Liver (tissue), 9 donors: ENCODE data around the gene VPS26C. TPM values are rescaled to one million over a fixed set of nuclear protein-coding genes. Genes with fewer than 3 reads are reported as not detected.

Experiments
- DNase-seq: peaks from one replicate; pipeline ENCODE4 v3.0.0-alpha.2; 2017; ENCODE audit warnings: low spot score
- H3K27ac ChIP-seq, 2 donors: one replicate each; pipeline ENCODE4 v1.7.0; 2013; ENCODE audit warnings: inconsistent platforms in 2 of 2, low read length in 2 of 2, control low read depth in 1 of 2, low read depth in 1 of 2, mild to moderate bottlenecking in 1 of 2
- H3K27me3 ChIP-seq, 4 donors: one replicate each; pipeline versions ENCODE4 v1.6.1 to v1.7.0; 2013; ENCODE audit warnings: low read length in 3 of 4, inconsistent platforms in 1 of 4, mild to moderate bottlenecking in 1 of 4, moderate library complexity in 1 of 4; ENCODE audit not compliant: control insufficient read depth in 4 of 4, insufficient read depth in 4 of 4
- H3K36me3 ChIP-seq, 4 donors: one replicate each; pipeline versions ENCODE4 v1.6.1 to v1.7.0; 2013; ENCODE audit warnings: low read length in 3 of 4, mild to moderate bottlenecking in 3 of 4, low read depth in 1 of 4, moderate library complexity in 1 of 4; ENCODE audit not compliant: control insufficient read depth in 4 of 4, insufficient read depth in 3 of 4
- H3K4me1 ChIP-seq, 4 donors: one replicate each; pipeline versions ENCODE4 v1.6.1 to v1.7.0; 2013; ENCODE audit warnings: low read length in 3 of 4, mild to moderate bottlenecking in 3 of 4, moderate library complexity in 1 of 4; ENCODE audit not compliant: control insufficient read depth in 4 of 4, insufficient read depth in 4 of 4
- H3K4me3 ChIP-seq, 3 donors: one replicate each; pipeline versions ENCODE4 v1.6.1 to v1.7.0; 2013; ENCODE audit warnings: low read length in 3 of 3, control low read depth in 1 of 3, low read depth in 1 of 3, mild to moderate bottlenecking in 1 of 3
- H3K9ac ChIP-seq, 2 donors: one replicate each; pipeline ENCODE4 v1.7.0; 2013; ENCODE audit warnings: low read length in 2 of 2, mild to moderate bottlenecking in 2 of 2, moderate library complexity in 2 of 2, control low read depth in 1 of 2, low read depth in 1 of 2
- H3K9me3 ChIP-seq, 4 donors: one replicate each; pipeline versions ENCODE4 v1.6.1 to v1.7.0; 2013; ENCODE audit warnings: low read length in 3 of 4; ENCODE audit not compliant: control insufficient read depth in 4 of 4
- EGR1 ChIP-seq, 2 donors: IDR thresholded peaks; 2 replicates each; pipeline ENCODE4 v1.6.1; 2016 to 2018; ENCODE audit warnings: antibody characterized with exemption in 2 of 2, low read depth in 2 of 2
- FOXA1 ChIP-seq: IDR thresholded peaks from 2 replicates; pipeline ENCODE4 v1.6.1; 2016; ENCODE audit warnings: antibody characterized with exemption
- FOXA2 ChIP-seq: IDR thresholded peaks from 2 replicates; pipeline ENCODE4 v1.6.1; 2016; ENCODE audit warnings: antibody characterized with exemption
- GABPA ChIP-seq, 2 donors: IDR thresholded peaks in 1 of 2; conservative IDR thresholded peaks in 1 of 2; 2 replicates each; pipeline ENCODE4 v1.6.1; 2016; ENCODE audit warnings: antibody characterized with exemption in 2 of 2, mild to moderate bottlenecking in 1 of 2, moderate library complexity in 1 of 2
- HNF4A ChIP-seq, 2 donors: conservative IDR thresholded peaks; 2 replicates each; pipeline ENCODE4 v1.6.1; 2016; ENCODE audit warnings: antibody characterized with exemption in 2 of 2, mild to moderate bottlenecking in 2 of 2
- HNF4G ChIP-seq: IDR thresholded peaks from 2 replicates; pipeline ENCODE4 v1.6.1; 2016; ENCODE audit warnings: antibody characterized with exemption
- JUND ChIP-seq, 2 donors: IDR thresholded peaks; 2 replicates each; pipeline ENCODE4 v1.6.1; 2016; ENCODE audit warnings: antibody characterized with exemption in 2 of 2
- NR2F2 ChIP-seq: IDR thresholded peaks from 2 replicates; pipeline ENCODE4 v1.6.1; 2016; ENCODE audit warnings: antibody characterized with exemption
- RAD21 ChIP-seq, 2 donors: IDR thresholded peaks; 2 replicates each; pipeline ENCODE4 v1.6.1; 2016; ENCODE audit warnings: antibody characterized with exemption in 2 of 2, mild to moderate bottlenecking in 2 of 2
- RXRA ChIP-seq, 2 donors: IDR thresholded peaks; 2 replicates each; pipeline ENCODE4 v1.6.1; 2017 to 2018; ENCODE audit warnings: antibody characterized with exemption in 2 of 2, mild to moderate bottlenecking in 1 of 2
- TAF1 ChIP-seq: conservative IDR thresholded peaks from 2 replicates; pipeline ENCODE4 v1.6.1; 2016; ENCODE audit warnings: antibody characterized with exemption, mild to moderate bottlenecking
- YY1 ChIP-seq: IDR thresholded peaks from 2 replicates; pipeline ENCODE4 v1.6.1; 2016; ENCODE audit warnings: antibody characterized with exemption, mild to moderate bottlenecking
- WGBS: extraction: QIAGEN DNeasy Blood & Tissue Kit; methylation state at CpG from one replicate; pipeline ENCODE4 v1.1.7; 2013; 5-methylcytosine and 5-hydroxymethylcytosine counted together
- polyA plus RNA-seq, 2 donors: library from polyadenylated mRNA; stranded (reverse) in 1 of 2; unstranded in 1 of 2; fragments of 200-250 nt in 1 of 2; fragments of >200 nt in 1 of 2; fragmentation: Nextera tagmentation in 1 of 2; extraction: Ambion mirVana in 1 of 2; gene quantifications; one replicate each; pipeline versions ENCODE4 v1.2.1 to v1.2.3, GENCODE V29; 2013 to 2015
- total RNA-seq, 2 donors: library from RNA; depleted of rRNA; stranded (reverse); fragments of >200 nt; gene quantifications; one replicate each; pipeline ENCODE4 v1.2.3, GENCODE V29; 2014
- TF ChIP-seq, protein P1 (sequence below): fragments of 150-350 bp; IDR thresholded peaks from 2 replicates; pipeline ENCODE4 v1.5.1; 2017; ENCODE audit warnings: improper control_type of control experiment, low read depth, low read length; ENCODE audit not compliant: missing input control
- TF ChIP-seq, protein P2 (sequence below): IDR thresholded peaks from 2 replicates; pipeline ENCODE4 v1.6.1; 2016; ENCODE audit warnings: antibody characterized with exemption
- TF ChIP-seq, protein P3 (sequence below): IDR thresholded peaks from 2 replicates; pipeline ENCODE4 v1.6.1; 2016; ENCODE audit warnings: antibody characterized with exemption
- TF ChIP-seq, protein P4 (sequence below): IDR thresholded peaks from 2 replicates; pipeline ENCODE4 v1.6.1; 2016; ENCODE audit warnings: antibody characterized with exemption
- TF ChIP-seq, protein P5 (sequence below): IDR thresholded peaks from 2 replicates; pipeline ENCODE4 v1.6.1; 2016; ENCODE audit warnings: antibody characterized with exemption, mild to moderate bottlenecking
- donor health status: healthy.
- donor health status: healthy.
- donor health status: healthy.
- donor health status: healthy.
- donor health status: healthy.

The VPS26C gene
- total and polyA plus RNA-seq, 4 donors = 16.3 to 37.7 (median 22.8) TPM

DNA sequence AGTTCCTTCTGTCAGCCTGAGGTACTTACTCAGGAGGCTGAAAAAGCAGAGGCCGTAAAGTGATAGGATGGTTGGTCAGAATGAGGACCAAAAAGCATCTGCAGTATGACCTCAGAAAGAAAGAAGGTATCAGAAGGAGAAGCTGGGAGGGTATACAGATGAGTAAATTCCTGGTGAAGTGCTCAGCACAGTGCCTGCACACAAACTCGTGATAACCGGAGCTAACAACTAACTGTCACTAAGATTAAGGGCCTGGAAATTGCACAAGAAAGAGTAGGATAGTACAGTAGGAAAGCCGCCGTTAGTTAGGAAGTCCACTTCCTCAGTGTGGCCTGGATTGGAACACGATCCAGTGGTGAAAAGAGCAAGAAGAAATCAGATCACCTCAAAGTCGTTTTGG lies 62.6 kb downstream of the VPS26C start (continued):
- TF ChIP-seq, protein P1, sequence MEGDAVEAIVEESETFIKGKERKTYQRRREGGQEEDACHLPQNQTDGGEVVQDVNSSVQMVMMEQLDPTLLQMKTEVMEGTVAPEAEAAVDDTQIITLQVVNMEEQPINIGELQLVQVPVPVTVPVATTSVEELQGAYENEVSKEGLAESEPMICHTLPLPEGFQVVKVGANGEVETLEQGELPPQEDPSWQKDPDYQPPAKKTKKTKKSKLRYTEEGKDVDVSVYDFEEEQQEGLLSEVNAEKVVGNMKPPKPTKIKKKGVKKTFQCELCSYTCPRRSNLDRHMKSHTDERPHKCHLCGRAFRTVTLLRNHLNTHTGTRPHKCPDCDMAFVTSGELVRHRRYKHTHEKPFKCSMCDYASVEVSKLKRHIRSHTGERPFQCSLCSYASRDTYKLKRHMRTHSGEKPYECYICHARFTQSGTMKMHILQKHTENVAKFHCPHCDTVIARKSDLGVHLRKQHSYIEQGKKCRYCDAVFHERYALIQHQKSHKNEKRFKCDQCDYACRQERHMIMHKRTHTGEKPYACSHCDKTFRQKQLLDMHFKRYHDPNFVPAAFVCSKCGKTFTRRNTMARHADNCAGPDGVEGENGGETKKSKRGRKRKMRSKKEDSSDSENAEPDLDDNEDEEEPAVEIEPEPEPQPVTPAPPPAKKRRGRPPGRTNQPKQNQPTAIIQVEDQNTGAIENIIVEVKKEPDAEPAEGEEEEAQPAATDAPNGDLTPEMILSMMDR = no peak
- TF ChIP-seq JUND (IDR thresholded peaks at IDR 0.05) = no peak

DNA sequence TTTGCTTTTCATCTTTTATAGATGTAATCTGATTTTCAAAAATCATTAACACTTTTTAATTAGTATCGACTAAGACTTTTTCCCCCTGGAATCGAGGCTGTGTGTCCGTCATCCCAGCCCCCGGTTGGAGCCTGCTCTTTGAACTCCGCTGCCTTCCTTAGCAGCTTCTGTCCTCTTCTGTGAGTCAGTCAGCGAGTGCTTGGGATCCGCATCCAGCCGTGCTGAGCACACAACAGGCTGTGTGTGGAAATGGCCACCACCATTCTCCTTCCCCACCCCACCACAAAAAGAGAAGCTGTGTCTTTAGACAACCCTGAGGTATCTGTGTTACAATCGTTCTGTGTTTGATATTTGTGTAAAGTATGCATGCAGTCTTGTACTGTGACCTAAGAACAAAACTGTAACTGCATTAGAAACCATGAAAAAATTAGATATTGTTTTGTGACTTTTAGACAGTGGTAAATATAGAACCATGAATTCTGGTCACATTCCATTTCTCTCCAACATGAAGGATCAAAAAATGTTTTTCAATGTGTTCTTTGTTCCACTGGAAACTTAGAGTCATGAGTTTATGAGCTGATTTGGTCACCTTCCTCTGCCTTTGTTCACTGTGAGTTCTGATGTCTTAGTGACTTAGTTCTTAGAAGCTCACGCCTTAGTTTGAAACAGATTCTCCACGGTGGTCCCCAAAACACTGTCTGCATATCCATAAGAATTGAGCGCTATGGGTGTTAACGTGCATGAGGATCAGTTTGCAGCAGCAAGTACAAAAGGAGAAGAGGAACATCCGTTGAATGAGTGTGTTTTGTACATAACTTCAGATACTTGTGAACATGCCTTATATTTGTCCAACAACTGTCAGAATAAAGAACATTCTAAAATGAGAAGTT lies 64.7 kb downstream of the VPS26C start:
- peaks cover 0 to 3% (median 0%) of the 10 kb centered on the region in 4 donors for H3K4me1 ChIP-seq
- H3K27ac ChIP-seq = no peak overlapping the region
- H3K36me3 ChIP-seq = peaks cover 3 to 49% (median 25%) of the 10 kb centered on the region in 4 donors
- TF ChIP-seq RXRA (IDR thresholded peaks at IDR 0.05) (no peak), NR2F2 (no peak), EGR1 (IDR thresholded peaks at IDR 0.05; ENCODE audit: low read depth in 2 of 2) (no peak), FOXA2 (no peak), FOXA1 (no peak), RAD21 (IDR thresholded peaks at IDR 0.05) (no peak), TAF1 (no peak), HNF4G (no peak), GABPA (IDR thresholded peaks at IDR 0.05 in 1 of 2, conservative IDR thresholded peaks at IDR 0.05 in 1 of 2) (no peak), YY1 (no peak), HNF4A (conservative IDR thresholded peaks at IDR 0.05) (no peak)
- TF ChIP-seq, protein P2, sequence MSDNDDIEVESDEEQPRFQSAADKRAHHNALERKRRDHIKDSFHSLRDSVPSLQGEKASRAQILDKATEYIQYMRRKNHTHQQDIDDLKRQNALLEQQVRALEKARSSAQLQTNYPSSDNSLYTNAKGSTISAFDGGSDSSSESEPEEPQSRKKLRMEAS = no peak
- TF ChIP-seq, protein P3, sequence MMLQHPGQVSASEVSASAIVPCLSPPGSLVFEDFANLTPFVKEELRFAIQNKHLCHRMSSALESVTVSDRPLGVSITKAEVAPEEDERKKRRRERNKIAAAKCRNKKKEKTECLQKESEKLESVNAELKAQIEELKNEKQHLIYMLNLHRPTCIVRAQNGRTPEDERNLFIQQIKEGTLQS = no peak
- TF ChIP-seq, protein P1 = no peak
- TF ChIP-seq, protein P4, sequence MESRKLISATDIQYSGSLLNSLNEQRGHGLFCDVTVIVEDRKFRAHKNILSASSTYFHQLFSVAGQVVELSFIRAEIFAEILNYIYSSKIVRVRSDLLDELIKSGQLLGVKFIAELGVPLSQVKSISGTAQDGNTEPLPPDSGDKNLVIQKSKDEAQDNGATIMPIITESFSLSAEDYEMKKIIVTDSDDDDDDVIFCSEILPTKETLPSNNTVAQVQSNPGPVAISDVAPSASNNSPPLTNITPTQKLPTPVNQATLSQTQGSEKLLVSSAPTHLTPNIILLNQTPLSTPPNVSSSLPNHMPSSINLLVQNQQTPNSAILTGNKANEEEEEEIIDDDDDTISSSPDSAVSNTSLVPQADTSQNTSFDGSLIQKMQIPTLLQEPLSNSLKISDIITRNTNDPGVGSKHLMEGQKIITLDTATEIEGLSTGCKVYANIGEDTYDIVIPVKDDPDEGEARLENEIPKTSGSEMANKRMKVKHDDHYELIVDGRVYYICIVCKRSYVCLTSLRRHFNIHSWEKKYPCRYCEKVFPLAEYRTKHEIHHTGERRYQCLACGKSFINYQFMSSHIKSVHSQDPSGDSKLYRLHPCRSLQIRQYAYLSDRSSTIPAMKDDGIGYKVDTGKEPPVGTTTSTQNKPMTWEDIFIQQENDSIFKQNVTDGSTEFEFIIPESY = no peak
- TF ChIP-seq, protein P5, sequence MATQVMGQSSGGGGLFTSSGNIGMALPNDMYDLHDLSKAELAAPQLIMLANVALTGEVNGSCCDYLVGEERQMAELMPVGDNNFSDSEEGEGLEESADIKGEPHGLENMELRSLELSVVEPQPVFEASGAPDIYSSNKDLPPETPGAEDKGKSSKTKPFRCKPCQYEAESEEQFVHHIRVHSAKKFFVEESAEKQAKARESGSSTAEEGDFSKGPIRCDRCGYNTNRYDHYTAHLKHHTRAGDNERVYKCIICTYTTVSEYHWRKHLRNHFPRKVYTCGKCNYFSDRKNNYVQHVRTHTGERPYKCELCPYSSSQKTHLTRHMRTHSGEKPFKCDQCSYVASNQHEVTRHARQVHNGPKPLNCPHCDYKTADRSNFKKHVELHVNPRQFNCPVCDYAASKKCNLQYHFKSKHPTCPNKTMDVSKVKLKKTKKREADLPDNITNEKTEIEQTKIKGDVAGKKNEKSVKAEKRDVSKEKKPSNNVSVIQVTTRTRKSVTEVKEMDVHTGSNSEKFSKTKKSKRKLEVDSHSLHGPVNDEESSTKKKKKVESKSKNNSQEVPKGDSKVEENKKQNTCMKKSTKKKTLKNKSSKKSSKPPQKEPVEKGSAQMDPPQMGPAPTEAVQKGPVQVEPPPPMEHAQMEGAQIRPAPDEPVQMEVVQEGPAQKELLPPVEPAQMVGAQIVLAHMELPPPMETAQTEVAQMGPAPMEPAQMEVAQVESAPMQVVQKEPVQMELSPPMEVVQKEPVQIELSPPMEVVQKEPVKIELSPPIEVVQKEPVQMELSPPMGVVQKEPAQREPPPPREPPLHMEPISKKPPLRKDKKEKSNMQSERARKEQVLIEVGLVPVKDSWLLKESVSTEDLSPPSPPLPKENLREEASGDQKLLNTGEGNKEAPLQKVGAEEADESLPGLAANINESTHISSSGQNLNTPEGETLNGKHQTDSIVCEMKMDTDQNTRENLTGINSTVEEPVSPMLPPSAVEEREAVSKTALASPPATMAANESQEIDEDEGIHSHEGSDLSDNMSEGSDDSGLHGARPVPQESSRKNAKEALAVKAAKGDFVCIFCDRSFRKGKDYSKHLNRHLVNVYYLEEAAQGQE = no peak
- no peak for DNase-seq
- 92% methylated on average over 14 of the region's 14 CpGs for WGBS
- H3K27me3 ChIP-seq = no peaks in the 10 kb centered on the region
- H3K4me3 ChIP-seq = no peak overlapping the region
- no peak overlapping the region for H3K9ac ChIP-seq
- no peaks in the 10 kb centered on the region for H3K9me3 ChIP-seq
